GM21423 (cell line): ENCODE results near the gene SLC35G6.
A peak's percentile ranks its signal among the peaks of the same experiment; 100 is the strongest.
"Not testable (repeated sequence)": the region's sequence is repeated elsewhere in the genome, so short reads cannot be mapped to it uniquely, and the experiment has no call there.

ENCODE experiments used
- ATAC-seq: cut with Tn5 transposase; IDR thresholded peaks from one replicate; pipeline ENCODE4 v1.9.1; 2021; ENCODE audit warnings: mild to moderate bottlenecking, moderate library complexity; ENCODE audit not compliant: unreplicated experiment

Gene SLC35G6

GRCh38 chr17:7477392-7478275, 3.6 kb upstream of the SLC35G6 start:
- no peak for ATAC-seq

- no peak for ATAC-seq
Measured at GRCh38 chr17:7478276-7479212, 2.7 kb upstream of the SLC35G6 start.

- no peak for ATAC-seq
Measured at GRCh38 chr17:7479213-7480088, 1.8 kb upstream of the SLC35G6 start, which contains the start of gene ZBTB4. Gene ZBTB4 (minus strand): TSS chr17:7479631. CDS start chr17:7466801, 12,830 bp downstream.

GRCh38 chr17:7480089-7480384, 1.2 kb upstream of the SLC35G6 start:
- no peak for ATAC-seq

GRCh38 chr17:7481842-7482741, 846 bp downstream of the SLC35G6 start:
- not testable (repeated sequence) for ATAC-seq

- not testable (repeated sequence) for ATAC-seq
Measured at GRCh38 chr17:7482742-7483088, 1.5 kb downstream of the SLC35G6 start.

GRCh38 chr17:7483255-7484066, 2.2 kb downstream of the SLC35G6 start:
- peak; percentile 34 for ATAC-seq

- ATAC-seq, result peak; percentile 61
Measured at GRCh38 chr17:7484067-7484918, 3.0 kb downstream of the SLC35G6 start, which contains the start of gene POLR2A. Gene POLR2A (plus strand): TSS chr17:7484366.

GRCh38 chr17:7484919-7485377, 3.7 kb downstream of the SLC35G6 start:
- peak; percentile 0 for ATAC-seq

- no peak for ATAC-seq
Measured at GRCh38 chr17:7486181-7486580, 4.9 kb downstream of the SLC35G6 start.

- no peak for ATAC-seq
Measured at GRCh38 chr17:7490144-7490543, 8.9 kb downstream of the SLC35G6 start.

- no peak for ATAC-seq
Measured at GRCh38 chr17:7491583-7491982, 10.3 kb downstream of the SLC35G6 start.

- no peak for ATAC-seq
Measured at GRCh38 chr17:7493941-7494340, 12.7 kb downstream of the SLC35G6 start.

GRCh38 chr17:7495906-7496434, 14.7 kb downstream of the SLC35G6 start:
- no peak for ATAC-seq

- no peak for ATAC-seq
Measured at GRCh38 chr17:7496470-7497183, 15.4 kb downstream of the SLC35G6 start.

GRCh38 chr17:7497228-7497627, 16.0 kb downstream of the SLC35G6 start:
- ATAC-seq, result no peak

- ATAC-seq, result no peak
Measured at GRCh38 chr17:7497636-7498035, 16.4 kb downstream of the SLC35G6 start.
